Aorta (tissue), 5 donors: ENCODE results near the gene MAP3K14. TPM values are rescaled to one million over a fixed set of nuclear protein-coding genes. Genes with fewer than 3 reads are reported as not detected.
A peak's percentile ranks its signal among the peaks of the same experiment; 100 is the strongest.

ENCODE experiments used
- ATAC-seq: fragments of 200-7000 bp; cut with Tn5 transposase; one replicate; pipeline ENCODE4 v1.9.1; 2022; ENCODE audit warnings: moderate library complexity; ENCODE audit not compliant: low FRiP score
- DNase-seq, 2 donors: peaks; one replicate each; pipeline ENCODE4 v3.0.0-alpha.2; 2020
- H3K27ac ChIP-seq, 2 donors: one replicate each; pipeline ENCODE4 v1.5.1; 2013; ENCODE audit warnings: low read length in 2 of 2, mild to moderate bottlenecking in 2 of 2, moderate library complexity in 2 of 2, control low read depth in 1 of 2, inconsistent platforms in 1 of 2, low read depth in 1 of 2
- H3K27me3 ChIP-seq, 2 donors: one replicate each; pipeline ENCODE4 v1.6.1; 2013; ENCODE audit warnings: control low read depth in 1 of 2, low read length in 1 of 2, mild to moderate bottlenecking in 1 of 2, moderate library complexity in 1 of 2; ENCODE audit not compliant: insufficient read depth in 2 of 2, control insufficient read depth in 1 of 2
- H3K36me3 ChIP-seq, 2 donors: one replicate each; pipeline ENCODE4 v1.6.1; 2013; ENCODE audit warnings: control low read depth in 1 of 2, low read length in 1 of 2, mild to moderate bottlenecking in 1 of 2; ENCODE audit not compliant: insufficient read depth in 2 of 2, control insufficient read depth in 1 of 2
- H3K4me1 ChIP-seq, 2 donors: one replicate each; pipeline ENCODE4 v1.6.1; 2013; ENCODE audit warnings: low read length in 2 of 2, control low read depth in 1 of 2, mild to moderate bottlenecking in 1 of 2, moderate library complexity in 1 of 2; ENCODE audit not compliant: insufficient read depth in 2 of 2, control insufficient read depth in 1 of 2
- H3K4me3 ChIP-seq, 2 donors: one replicate each; pipeline ENCODE4 v1.5.1; 2013; ENCODE audit warnings: low read length in 2 of 2, control low read depth in 1 of 2, mild to moderate bottlenecking in 1 of 2
- H3K9me3 ChIP-seq: one replicate; pipeline ENCODE4 v1.6.1; 2013; ENCODE audit warnings: mild to moderate bottlenecking, low read length; ENCODE audit not compliant: control insufficient read depth
- WGBS, 2 donors: extraction: QIAGEN DNeasy Blood & Tissue Kit; methylation state at CpG; one replicate each; pipeline ENCODE4 v1.1.7; 2013; 5-methylcytosine and 5-hydroxymethylcytosine counted together
- intact Hi-C, 2 donors: fragments of 100-400 bp; cut with DNase I; formaldehyde crosslinking; loops; one replicate each; pipeline versions ENCODE4 v1.14.2 to v1.15.0; 2022
- polyA plus RNA-seq, 2 donors: library from polyadenylated mRNA; stranded (reverse); fragments of 200-250 nt; gene quantifications; one replicate each; pipeline ENCODE4 v1.2.3, GENCODE V29; 2013
- total RNA-seq, 2 donors: library from RNA; stranded (reverse); fragmentation: NEBNext Ultra II Directional; extraction: Animal tissue kit (Norgen Biotek cat#: 25700); gene quantifications; one replicate each; pipeline ENCODE4 v1.2.1, GENCODE V29; 2021
- donor health status: healthy with polysubstance abuse.
- donor health status: Bipolar disorder and iron deficiency.
- donor health status: DM: no; HTN: no; CAD: no.
- donor health status: DM: no; HTN: no; CAD: no.
- donor health status: DM: yes; HTN: yes; CAD: no.

Gene MAP3K14
- total and polyA plus RNA-seq, 4 donors, result 5.9 to 19.7 (median 8.3) TPM

- Histone ChIP-seq H3K27ac (no peak overlapping the region), H3K4me3 (no peak overlapping the region), H3K36me3 (no peaks in the 10 kb centered on the region), H3K4me1 (peaks cover 3 to 5% of the 10 kb centered on the region in 2 donors), H3K27me3 (no peaks in the 10 kb centered on the region), H3K9me3 (no peaks in the 10 kb centered on the region)
- DNase-seq (no peak), ATAC-seq (no peak)
- intact Hi-C loops, result loop anchor here in 1 of 2 donors (10.0 kb wide), 1 partner anchor 169 kb away; the partner anchor contains the start of gene HEXIM1
- WGBS, 2 donors, result 75 to 77% methylated on average over 7 of the region's 7 CpGs
Measured at GRCh38 chr17:45313996-45314740, 2.7 kb downstream of the MAP3K14 start.

DNA sequence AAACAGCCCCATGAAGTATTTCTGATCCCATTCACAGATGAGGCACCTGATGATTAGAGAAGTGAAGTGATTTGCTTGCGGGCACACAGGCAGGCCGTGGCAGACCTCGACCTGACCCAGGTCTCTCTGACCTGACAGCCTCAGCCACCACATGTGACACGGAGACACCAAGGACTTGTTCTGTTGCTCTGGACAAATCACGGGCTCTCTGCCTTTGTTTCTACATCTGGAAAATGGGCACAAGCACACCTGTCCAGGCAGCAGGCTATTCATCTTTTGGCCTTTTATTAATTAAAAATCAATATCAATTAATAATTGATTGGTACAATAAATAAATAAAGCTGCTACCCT, 3.4 kb downstream of the MAP3K14 start:
- 95 to 96% methylated on average over 5 of the region's 5 CpGs for WGBS, 2 donors
- no peaks in the 10 kb centered on the region for H3K36me3 ChIP-seq
- intact Hi-C loops, result loop anchor here in 1 of 2 donors (10.0 kb wide), 1 partner anchor 169 kb away; the partner anchor contains the start of gene HEXIM1
- no peak for DNase-seq
- ATAC-seq, result no peak
- no peaks in the 10 kb centered on the region for H3K9me3 ChIP-seq
- peaks cover 3 to 5% of the 10 kb centered on the region in 2 donors for H3K4me1 ChIP-seq
- H3K4me3 ChIP-seq, result no peak overlapping the region
- H3K27ac ChIP-seq, result no peak overlapping the region
- no peaks in the 10 kb centered on the region for H3K27me3 ChIP-seq

DNA sequence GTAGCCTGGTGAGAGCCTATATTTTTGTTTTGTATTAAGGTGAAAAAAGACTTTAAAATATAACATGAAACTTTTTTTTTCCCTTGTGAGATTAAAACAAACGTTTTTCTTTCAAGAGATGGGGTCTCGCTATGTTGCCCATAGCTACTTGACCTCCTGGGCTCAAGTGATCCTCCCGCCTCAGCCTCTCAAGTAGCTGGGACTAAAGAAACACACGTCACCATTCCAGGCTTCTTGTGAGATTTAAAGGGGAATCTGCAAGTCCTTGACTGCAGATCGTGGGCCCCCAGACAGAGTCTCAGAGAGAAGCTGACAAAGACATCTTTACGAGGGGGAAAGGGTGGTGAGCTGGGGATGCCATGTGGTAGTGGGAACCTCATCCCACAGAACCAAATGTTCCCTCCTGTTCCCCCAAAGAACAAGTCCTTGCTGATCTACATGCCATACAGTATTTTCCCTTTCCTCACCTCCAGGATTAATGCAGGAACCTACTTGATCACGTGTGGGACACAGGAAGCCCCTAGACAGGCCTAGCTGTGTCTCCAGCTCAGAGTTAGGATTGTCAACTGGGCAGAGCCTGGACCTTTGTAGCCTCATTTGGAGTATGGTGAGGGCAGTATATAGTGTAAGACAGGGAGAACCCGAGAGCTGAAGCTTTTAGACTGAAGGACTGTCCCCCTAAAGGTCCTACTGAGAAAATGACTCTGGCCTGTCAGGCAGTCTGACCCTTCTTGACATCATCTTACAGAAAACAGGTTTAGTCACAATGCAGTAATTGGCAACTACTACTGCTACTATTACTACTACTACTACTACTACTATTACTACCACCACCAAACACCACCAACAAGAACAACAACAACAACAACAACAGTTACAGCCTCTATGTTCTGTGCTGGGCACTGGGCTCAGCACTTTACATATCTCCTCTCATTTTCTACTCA, 4.1 kb downstream of the MAP3K14 start:
- 44 to 46% methylated on average over 8 of the region's 8 CpGs for WGBS, 2 donors
- no peak overlapping the region for H3K4me3 ChIP-seq

GRCh38 chr17:45311760-45312476, 4.9 kb downstream of the MAP3K14 start:
- WGBS, 2 donors, result 6 to 10% methylated on average over 10 of the region's 10 CpGs
- ATAC-seq, result no peak
- H3K4me3 ChIP-seq, result no peak overlapping the region
- no peaks in the 10 kb centered on the region for H3K27me3 ChIP-seq
- DNase-seq, result no peak
- no peaks in the 10 kb centered on the region for H3K9me3 ChIP-seq
- H3K4me1 ChIP-seq, result peaks cover 6 to 13% of the 10 kb centered on the region in 2 donors
- intact Hi-C loops, result loop anchor here in 1 of 2 donors (10.0 kb wide), 1 partner anchor 167 kb away; the partner anchor contains the start of gene HEXIM1
- peak overlapping the region in 1 of 2 donors; percentile 62 for H3K27ac ChIP-seq
- H3K36me3 ChIP-seq, result no peaks in the 10 kb centered on the region

More for the DNA sequence above, 4.1 kb downstream of the MAP3K14 start:
- H3K36me3 ChIP-seq, result no peaks in the 10 kb centered on the region
- peak overlapping the region in 1 of 2 donors; percentile 7 for H3K27ac ChIP-seq
- ATAC-seq (no peak), DNase-seq (no peak)
- intact Hi-C loops, result loop anchor here in 1 of 2 donors (10.0 kb wide), 1 partner anchor 168 kb away; the partner anchor contains the start of gene HEXIM1
- H3K4me1 ChIP-seq, result peaks cover 4 to 10% of the 10 kb centered on the region in 2 donors
- H3K27me3 ChIP-seq, result no peaks in the 10 kb centered on the region
- no peaks in the 10 kb centered on the region for H3K9me3 ChIP-seq

DNA sequence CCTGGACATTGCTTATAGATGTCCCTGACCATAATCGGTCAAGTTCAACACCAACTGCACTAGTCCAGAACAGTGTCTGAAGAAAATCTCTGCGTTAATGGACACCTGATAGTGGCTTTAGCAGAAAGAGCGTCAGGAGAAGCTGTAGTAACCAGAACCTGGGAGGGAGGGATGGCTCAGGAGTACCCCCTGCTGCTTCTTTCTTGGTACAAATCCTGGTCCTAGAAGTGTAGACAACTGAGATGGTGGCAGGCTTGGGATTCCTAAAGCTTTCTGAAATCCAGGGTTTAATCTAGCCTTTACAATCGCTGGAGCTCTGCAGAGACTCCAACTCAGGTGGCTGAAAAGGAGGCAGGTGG, 5.4 kb downstream of the MAP3K14 start:
- H3K9me3 ChIP-seq, result no peaks in the 10 kb centered on the region
- no peaks in the 10 kb centered on the region for H3K36me3 ChIP-seq
- DNase-seq, result no peak
- H3K4me3 ChIP-seq, result no peak overlapping the region
- 79 to 84% methylated on average over 4 of the region's 4 CpGs for WGBS, 2 donors
- intact Hi-C loops, result loop anchor here in 1 of 2 donors (10.0 kb wide), 1 partner anchor 167 kb away; the partner anchor contains the start of gene HEXIM1
- H3K27ac ChIP-seq, result peak overlapping the region in 1 of 2 donors; percentile 62
- peaks cover 6 to 13% of the 10 kb centered on the region in 2 donors for H3K4me1 ChIP-seq
- ATAC-seq, result no peak
- H3K27me3 ChIP-seq, result no peaks in the 10 kb centered on the region

GRCh38 chr17:45310380-45311324, 6.2 kb downstream of the MAP3K14 start:
- H3K27ac ChIP-seq, result no peak overlapping the region
- 25 to 27% methylated on average over 3 of the region's 3 CpGs for WGBS, 2 donors
- no peaks in the 10 kb centered on the region for H3K27me3 ChIP-seq
- no peak for ATAC-seq
- H3K36me3 ChIP-seq, result no peaks in the 10 kb centered on the region
- peak in 1 of 2 donors; percentile 78 for DNase-seq
- intact Hi-C loops, result loop anchor here in 1 of 2 donors (10.0 kb wide), 1 partner anchor 166 kb away; the partner anchor contains the start of gene HEXIM1
- H3K4me1 ChIP-seq, result peaks cover 6 to 13% of the 10 kb centered on the region in 2 donors
- H3K4me3 ChIP-seq, result no peak overlapping the region
- no peaks in the 10 kb centered on the region for H3K9me3 ChIP-seq

- Histone ChIP-seq H3K4me3 (no peak overlapping the region), H3K27me3 (no peaks in the 10 kb centered on the region), H3K9me3 (no peaks in the 10 kb centered on the region), H3K4me1 (peaks cover 6 to 13% of the 10 kb centered on the region in 2 donors), H3K36me3 (peaks cover 0 to 2% of the 10 kb centered on the region in 2 donors), H3K27ac (no peak overlapping the region)
- intact Hi-C loops, result no loop called here
- 92 to 94% methylated on average over 4 of the region's 4 CpGs for WGBS, 2 donors
- DNase-seq (no peak), ATAC-seq (no peak)
Measured at GRCh38 chr17:45309400-45309799, 7.4 kb downstream of the MAP3K14 start.
